ENCODE measurements around the gene CELF3.

Gene CELF3

GRCh38 chr1:151715726-151716404, 738 bp downstream of the CELF3 start:
- Histone ChIP-seq H3K27me3 (ENCODE audit: insufficient read depth, poor library complexity, severe bottlenecking) (peaks cover 44% of the 10 kb centered on the region), H3K4me3 (replicated peaks; ENCODE audit: insufficient read depth, low read length) (no peak overlapping the region), H3K27ac (replicated peaks) (no peak overlapping the region)
- TF ChIP-seq GABPA (IDR thresholded peaks at IDR 0.05; ENCODE audit: low read depth), result no peak
- TF ChIP-seq POLR2AphosphoS5 (IDR thresholded peaks at IDR 0.05; ENCODE audit: low read depth), result no peak
- TF ChIP-seq SPI1 (IDR thresholded peaks at IDR 0.05; ENCODE audit: borderline replicate concordance, low read depth), result no peak
- TF ChIP-seq, protein P1, sequence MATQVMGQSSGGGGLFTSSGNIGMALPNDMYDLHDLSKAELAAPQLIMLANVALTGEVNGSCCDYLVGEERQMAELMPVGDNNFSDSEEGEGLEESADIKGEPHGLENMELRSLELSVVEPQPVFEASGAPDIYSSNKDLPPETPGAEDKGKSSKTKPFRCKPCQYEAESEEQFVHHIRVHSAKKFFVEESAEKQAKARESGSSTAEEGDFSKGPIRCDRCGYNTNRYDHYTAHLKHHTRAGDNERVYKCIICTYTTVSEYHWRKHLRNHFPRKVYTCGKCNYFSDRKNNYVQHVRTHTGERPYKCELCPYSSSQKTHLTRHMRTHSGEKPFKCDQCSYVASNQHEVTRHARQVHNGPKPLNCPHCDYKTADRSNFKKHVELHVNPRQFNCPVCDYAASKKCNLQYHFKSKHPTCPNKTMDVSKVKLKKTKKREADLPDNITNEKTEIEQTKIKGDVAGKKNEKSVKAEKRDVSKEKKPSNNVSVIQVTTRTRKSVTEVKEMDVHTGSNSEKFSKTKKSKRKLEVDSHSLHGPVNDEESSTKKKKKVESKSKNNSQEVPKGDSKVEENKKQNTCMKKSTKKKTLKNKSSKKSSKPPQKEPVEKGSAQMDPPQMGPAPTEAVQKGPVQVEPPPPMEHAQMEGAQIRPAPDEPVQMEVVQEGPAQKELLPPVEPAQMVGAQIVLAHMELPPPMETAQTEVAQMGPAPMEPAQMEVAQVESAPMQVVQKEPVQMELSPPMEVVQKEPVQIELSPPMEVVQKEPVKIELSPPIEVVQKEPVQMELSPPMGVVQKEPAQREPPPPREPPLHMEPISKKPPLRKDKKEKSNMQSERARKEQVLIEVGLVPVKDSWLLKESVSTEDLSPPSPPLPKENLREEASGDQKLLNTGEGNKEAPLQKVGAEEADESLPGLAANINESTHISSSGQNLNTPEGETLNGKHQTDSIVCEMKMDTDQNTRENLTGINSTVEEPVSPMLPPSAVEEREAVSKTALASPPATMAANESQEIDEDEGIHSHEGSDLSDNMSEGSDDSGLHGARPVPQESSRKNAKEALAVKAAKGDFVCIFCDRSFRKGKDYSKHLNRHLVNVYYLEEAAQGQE (IDR thresholded peaks at IDR 0.05; ENCODE audit: insufficient replicate concordance, low read depth), result no peak
- TF ChIP-seq, protein P2, sequence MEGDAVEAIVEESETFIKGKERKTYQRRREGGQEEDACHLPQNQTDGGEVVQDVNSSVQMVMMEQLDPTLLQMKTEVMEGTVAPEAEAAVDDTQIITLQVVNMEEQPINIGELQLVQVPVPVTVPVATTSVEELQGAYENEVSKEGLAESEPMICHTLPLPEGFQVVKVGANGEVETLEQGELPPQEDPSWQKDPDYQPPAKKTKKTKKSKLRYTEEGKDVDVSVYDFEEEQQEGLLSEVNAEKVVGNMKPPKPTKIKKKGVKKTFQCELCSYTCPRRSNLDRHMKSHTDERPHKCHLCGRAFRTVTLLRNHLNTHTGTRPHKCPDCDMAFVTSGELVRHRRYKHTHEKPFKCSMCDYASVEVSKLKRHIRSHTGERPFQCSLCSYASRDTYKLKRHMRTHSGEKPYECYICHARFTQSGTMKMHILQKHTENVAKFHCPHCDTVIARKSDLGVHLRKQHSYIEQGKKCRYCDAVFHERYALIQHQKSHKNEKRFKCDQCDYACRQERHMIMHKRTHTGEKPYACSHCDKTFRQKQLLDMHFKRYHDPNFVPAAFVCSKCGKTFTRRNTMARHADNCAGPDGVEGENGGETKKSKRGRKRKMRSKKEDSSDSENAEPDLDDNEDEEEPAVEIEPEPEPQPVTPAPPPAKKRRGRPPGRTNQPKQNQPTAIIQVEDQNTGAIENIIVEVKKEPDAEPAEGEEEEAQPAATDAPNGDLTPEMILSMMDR (IDR thresholded peaks at IDR 0.05; ENCODE audit: insufficient read depth, low read length), result no peak
- no peak for DNase-seq (ENCODE audit: low read depth in 1 of 2, low spot score in 1 of 2)

GRCh38 chr1:151714820-151715725, 1.5 kb downstream of the CELF3 start:
- Histone ChIP-seq H3K27ac (replicated peaks) (no peak overlapping the region), H3K27me3 (ENCODE audit: insufficient read depth, poor library complexity, severe bottlenecking) (peaks cover 38% of the 10 kb centered on the region), H3K4me3 (replicated peaks; ENCODE audit: insufficient read depth, low read length) (no peak overlapping the region)
- no peak for DNase-seq (ENCODE audit: low read depth in 1 of 2, low spot score in 1 of 2)
- TF ChIP-seq, protein P2 (IDR thresholded peaks at IDR 0.05; ENCODE audit: insufficient read depth, low read length), result no peak
- TF ChIP-seq, protein P1 (IDR thresholded peaks at IDR 0.05; ENCODE audit: insufficient replicate concordance, low read depth), result peak; percentile 74
- no peak for TF ChIP-seq GABPA (IDR thresholded peaks at IDR 0.05; ENCODE audit: low read depth)

GRCh38 chr1:151713874-151714273, 2.7 kb downstream of the CELF3 start:
- Histone ChIP-seq H3K4me3 (replicated peaks; ENCODE audit: insufficient read depth, low read length) (no peak overlapping the region), H3K27me3 (ENCODE audit: insufficient read depth, poor library complexity, severe bottlenecking) (peaks cover 28% of the 10 kb centered on the region), H3K27ac (replicated peaks) (no peak overlapping the region)
- no peak for DNase-seq (ENCODE audit: low read depth in 1 of 2, low spot score in 1 of 2)
- TF ChIP-seq, protein P1 (IDR thresholded peaks at IDR 0.05; ENCODE audit: insufficient replicate concordance, low read depth), result no peak
- TF ChIP-seq SPI1 (IDR thresholded peaks at IDR 0.05; ENCODE audit: borderline replicate concordance, low read depth) (no peak), POLR2AphosphoS5 (IDR thresholded peaks at IDR 0.05; ENCODE audit: low read depth) (no peak), GABPA (IDR thresholded peaks at IDR 0.05; ENCODE audit: low read depth) (no peak)
- TF ChIP-seq, protein P2 (IDR thresholded peaks at IDR 0.05; ENCODE audit: insufficient read depth, low read length), result no peak

Measured in HL-60 (cell line).